Loucy (cell line): ENCODE data around the gene POLR2J2.
"Not testable (repeated sequence)": the region's sequence is repeated elsewhere in the genome, so short reads cannot be mapped to it uniquely, and the experiment has no call there.

Experiments used
- EZH2phosphoT487 ChIP-seq: fragments of 200-600 bp; IDR thresholded peaks from 2 replicates; pipeline ENCODE4 v1.6.1; 2018; ENCODE audit warnings: antibody characterized with exemption, mild to moderate bottlenecking, moderate library complexity, borderline replicate concordance
- TF ChIP-seq, protein P1 (sequence below): fragments of 200-600 bp; sonication (generic); conservative IDR thresholded peaks from 2 replicates; pipeline ENCODE4 v1.5.1; 2014; ENCODE audit warnings: mild to moderate bottlenecking, antibody characterized with exemption, low read length

- TF ChIP-seq, protein P1, sequence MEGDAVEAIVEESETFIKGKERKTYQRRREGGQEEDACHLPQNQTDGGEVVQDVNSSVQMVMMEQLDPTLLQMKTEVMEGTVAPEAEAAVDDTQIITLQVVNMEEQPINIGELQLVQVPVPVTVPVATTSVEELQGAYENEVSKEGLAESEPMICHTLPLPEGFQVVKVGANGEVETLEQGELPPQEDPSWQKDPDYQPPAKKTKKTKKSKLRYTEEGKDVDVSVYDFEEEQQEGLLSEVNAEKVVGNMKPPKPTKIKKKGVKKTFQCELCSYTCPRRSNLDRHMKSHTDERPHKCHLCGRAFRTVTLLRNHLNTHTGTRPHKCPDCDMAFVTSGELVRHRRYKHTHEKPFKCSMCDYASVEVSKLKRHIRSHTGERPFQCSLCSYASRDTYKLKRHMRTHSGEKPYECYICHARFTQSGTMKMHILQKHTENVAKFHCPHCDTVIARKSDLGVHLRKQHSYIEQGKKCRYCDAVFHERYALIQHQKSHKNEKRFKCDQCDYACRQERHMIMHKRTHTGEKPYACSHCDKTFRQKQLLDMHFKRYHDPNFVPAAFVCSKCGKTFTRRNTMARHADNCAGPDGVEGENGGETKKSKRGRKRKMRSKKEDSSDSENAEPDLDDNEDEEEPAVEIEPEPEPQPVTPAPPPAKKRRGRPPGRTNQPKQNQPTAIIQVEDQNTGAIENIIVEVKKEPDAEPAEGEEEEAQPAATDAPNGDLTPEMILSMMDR = not testable (repeated sequence)
- TF ChIP-seq EZH2phosphoT487 = not testable (repeated sequence)
Observed at GRCh38 chr7:102618122-102618521, 53.3 kb downstream of the POLR2J2 start.
